ENCODE data around the gene TNFSF10. TPM values are rescaled to one million over a fixed set of nuclear protein-coding genes. Genes with fewer than 3 reads are reported as not detected.

The TNFSF10 gene
- total and polyA plus RNA-seq, 9 of the 15 experiments (the other 6 are each of a cell fraction or from before 2014, with no cell fraction given) = 0.07 to 1.3 (median 0.27) TPM; not detected in 1

DNA sequence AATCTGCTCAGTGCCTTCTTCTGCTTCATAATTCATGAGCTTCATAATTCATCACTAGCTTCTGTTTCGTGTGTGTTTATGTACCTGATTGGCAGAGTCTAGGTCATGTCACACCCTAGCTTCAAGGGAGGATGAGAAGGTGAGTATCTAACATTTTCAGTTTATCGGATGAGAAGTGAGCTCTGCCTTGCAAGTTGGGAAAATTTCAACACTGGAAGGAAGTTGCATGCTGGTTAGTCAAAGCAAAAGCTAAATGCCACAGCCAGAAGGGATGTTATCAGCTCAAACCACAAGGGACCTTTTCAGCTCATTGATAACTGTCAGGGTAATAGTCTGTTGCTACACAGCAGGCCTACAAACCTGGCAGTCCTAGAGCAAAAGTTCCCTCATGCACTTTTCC, 7.3 kb upstream of the TNFSF10 start (continued):
- TF ChIP-seq, protein P1, sequence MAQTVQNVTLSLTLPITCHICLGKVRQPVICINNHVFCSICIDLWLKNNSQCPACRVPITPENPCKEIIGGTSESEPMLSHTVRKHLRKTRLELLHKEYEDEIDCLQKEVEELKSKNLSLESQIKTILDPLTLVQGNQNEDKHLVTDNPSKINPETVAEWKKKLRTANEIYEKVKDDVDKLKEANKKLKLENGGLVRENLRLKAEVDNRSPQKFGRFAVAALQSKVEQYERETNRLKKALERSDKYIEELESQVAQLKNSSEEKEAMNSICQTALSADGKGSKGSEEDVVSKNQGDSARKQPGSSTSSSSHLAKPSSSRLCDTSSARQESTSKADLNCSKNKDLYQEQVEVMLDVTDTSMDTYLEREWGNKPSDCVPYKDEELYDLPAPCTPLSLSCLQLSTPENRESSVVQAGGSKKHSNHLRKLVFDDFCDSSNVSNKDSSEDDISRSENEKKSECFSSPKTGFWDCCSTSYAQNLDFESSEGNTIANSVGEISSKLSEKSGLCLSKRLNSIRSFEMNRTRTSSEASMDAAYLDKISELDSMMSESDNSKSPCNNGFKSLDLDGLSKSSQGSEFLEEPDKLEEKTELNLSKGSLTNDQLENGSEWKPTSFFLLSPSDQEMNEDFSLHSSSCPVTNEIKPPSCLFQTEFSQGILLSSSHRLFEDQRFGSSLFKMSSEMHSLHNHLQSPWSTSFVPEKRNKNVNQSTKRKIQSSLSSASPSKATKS (CRISPR knock-in tag; IDR thresholded peaks at IDR 0.05) = no peak
- TF ChIP-seq PHF21A (IDR thresholded peaks at IDR 0.05; ENCODE audit: borderline replicate concordance, low read depth) (no peak), CC2D1A (IDR thresholded peaks at IDR 0.05) (no peak), ZNF175 (CRISPR knock-in tag; IDR thresholded peaks at IDR 0.05; ENCODE audit: low read depth) (no peak), ZNF232 (CRISPR knock-in tag; IDR thresholded peaks at IDR 0.05) (no peak), NCOA1 (IDR thresholded peaks at IDR 0.05; ENCODE audit: low read depth) (0 out of 2 replicates have a peak, but pooled peaks have one; percentile 31), CHD4 (IDR thresholded peaks at IDR 0.05; ENCODE audit: insufficient read depth, insufficient replicate concordance, low read depth, low read length, poor library complexity, severe bottlenecking) (no peak), ETV1 (tag; conservative IDR thresholded peaks at IDR 0.05; ENCODE audit: low read depth) (0 out of 2 replicates have a peak, but pooled peaks have one; percentile 38), TAF1 (IDR thresholded peaks at IDR 0.05; ENCODE audit: control insufficient read depth, extremely low read depth, insufficient read depth, low read length, severe bottlenecking) (no peak), ZKSCAN1 (IDR thresholded peaks at IDR 0.05; ENCODE audit: low read depth, low read length) (no peak), XRCC4 (IDR thresholded peaks at IDR 0.05; ENCODE audit: extremely low read depth, insufficient read depth, insufficient read length) (no peak), FOXJ2 (tag; IDR thresholded peaks at IDR 0.05) (no peak), FOXP1 (CRISPR knock-in tag; IDR thresholded peaks at IDR 0.05) (no peak), ZBED1 (IDR thresholded peaks at IDR 0.05) (no peak), SP1 (CRISPR knock-in tag; IDR thresholded peaks at IDR 0.05) (no peak)
- TF ChIP-seq, protein P2, sequence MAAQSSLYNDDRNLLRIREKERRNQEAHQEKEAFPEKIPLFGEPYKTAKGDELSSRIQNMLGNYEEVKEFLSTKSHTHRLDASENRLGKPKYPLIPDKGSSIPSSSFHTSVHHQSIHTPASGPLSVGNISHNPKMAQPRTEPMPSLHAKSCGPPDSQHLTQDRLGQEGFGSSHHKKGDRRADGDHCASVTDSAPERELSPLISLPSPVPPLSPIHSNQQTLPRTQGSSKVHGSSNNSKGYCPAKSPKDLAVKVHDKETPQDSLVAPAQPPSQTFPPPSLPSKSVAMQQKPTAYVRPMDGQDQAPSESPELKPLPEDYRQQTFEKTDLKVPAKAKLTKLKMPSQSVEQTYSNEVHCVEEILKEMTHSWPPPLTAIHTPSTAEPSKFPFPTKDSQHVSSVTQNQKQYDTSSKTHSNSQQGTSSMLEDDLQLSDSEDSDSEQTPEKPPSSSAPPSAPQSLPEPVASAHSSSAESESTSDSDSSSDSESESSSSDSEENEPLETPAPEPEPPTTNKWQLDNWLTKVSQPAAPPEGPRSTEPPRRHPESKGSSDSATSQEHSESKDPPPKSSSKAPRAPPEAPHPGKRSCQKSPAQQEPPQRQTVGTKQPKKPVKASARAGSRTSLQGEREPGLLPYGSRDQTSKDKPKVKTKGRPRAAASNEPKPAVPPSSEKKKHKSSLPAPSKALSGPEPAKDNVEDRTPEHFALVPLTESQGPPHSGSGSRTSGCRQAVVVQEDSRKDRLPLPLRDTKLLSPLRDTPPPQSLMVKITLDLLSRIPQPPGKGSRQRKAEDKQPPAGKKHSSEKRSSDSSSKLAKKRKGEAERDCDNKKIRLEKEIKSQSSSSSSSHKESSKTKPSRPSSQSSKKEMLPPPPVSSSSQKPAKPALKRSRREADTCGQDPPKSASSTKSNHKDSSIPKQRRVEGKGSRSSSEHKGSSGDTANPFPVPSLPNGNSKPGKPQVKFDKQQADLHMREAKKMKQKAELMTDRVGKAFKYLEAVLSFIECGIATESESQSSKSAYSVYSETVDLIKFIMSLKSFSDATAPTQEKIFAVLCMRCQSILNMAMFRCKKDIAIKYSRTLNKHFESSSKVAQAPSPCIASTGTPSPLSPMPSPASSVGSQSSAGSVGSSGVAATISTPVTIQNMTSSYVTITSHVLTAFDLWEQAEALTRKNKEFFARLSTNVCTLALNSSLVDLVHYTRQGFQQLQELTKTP (IDR thresholded peaks at IDR 0.05; ENCODE audit: low read depth in 1 of 2, partially characterized antibody in 2 of 2) = no peak
- TF ChIP-seq, protein P3, sequence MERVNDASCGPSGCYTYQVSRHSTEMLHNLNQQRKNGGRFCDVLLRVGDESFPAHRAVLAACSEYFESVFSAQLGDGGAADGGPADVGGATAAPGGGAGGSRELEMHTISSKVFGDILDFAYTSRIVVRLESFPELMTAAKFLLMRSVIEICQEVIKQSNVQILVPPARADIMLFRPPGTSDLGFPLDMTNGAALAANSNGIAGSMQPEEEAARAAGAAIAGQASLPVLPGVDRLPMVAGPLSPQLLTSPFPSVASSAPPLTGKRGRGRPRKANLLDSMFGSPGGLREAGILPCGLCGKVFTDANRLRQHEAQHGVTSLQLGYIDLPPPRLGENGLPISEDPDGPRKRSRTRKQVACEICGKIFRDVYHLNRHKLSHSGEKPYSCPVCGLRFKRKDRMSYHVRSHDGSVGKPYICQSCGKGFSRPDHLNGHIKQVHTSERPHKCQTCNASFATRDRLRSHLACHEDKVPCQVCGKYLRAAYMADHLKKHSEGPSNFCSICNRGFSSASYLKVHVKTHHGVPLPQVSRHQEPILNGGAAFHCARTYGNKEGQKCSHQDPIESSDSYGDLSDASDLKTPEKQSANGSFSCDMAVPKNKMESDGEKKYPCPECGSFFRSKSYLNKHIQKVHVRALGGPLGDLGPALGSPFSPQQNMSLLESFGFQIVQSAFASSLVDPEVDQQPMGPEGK (CRISPR knock-in tag; IDR thresholded peaks at IDR 0.05; ENCODE audit: borderline replicate concordance) = no peak
- TF ChIP-seq, protein P4, sequence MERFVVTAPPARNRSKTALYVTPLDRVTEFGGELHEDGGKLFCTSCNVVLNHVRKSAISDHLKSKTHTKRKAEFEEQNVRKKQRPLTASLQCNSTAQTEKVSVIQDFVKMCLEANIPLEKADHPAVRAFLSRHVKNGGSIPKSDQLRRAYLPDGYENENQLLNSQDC (CRISPR knock-in tag; IDR thresholded peaks at IDR 0.05) = no peak
- TF ChIP-seq, protein P5, sequence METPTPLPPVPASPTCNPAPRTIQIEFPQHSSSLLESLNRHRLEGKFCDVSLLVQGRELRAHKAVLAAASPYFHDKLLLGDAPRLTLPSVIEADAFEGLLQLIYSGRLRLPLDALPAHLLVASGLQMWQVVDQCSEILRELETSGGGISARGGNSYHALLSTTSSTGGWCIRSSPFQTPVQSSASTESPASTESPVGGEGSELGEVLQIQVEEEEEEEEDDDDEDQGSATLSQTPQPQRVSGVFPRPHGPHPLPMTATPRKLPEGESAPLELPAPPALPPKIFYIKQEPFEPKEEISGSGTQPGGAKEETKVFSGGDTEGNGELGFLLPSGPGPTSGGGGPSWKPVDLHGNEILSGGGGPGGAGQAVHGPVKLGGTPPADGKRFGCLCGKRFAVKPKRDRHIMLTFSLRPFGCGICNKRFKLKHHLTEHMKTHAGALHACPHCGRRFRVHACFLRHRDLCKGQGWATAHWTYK (CRISPR knock-in tag; IDR thresholded peaks at IDR 0.05) = no peak

All from K562 (cell line).